ENCODE data around the gene PTX4. TPM values are rescaled to one million over a fixed set of nuclear protein-coding genes. Genes with fewer than 3 reads are reported as not detected.

Gene PTX4
- total and polyA plus RNA-seq, 4 donors: 0.08 to 0.61 TPM; not detected in 2

GRCh38 chr16:1475552-1476114, 13.1 kb downstream of the PTX4 start:
- WGBS: 73% methylated on average over 15 of the region's 15 CpGs

GRCh38 chr16:1474796-1475551, 13.8 kb downstream of the PTX4 start, which contains the start of gene CLCN7:
TSS of gene CLCN7 (minus strand) at chr16:1475028. CDS start at chr16:1474974, 54 bp downstream.
- peak within 1 kb of the TSS; percentile 51 to 94 (median 94) for H3K4me3 ChIP-seq (ENCODE audit: low read depth in 1 of 3, low read length in 3 of 3)
- H3K27ac ChIP-seq (ENCODE audit: low read depth in 1 of 2, low read length in 2 of 2): peak within 1 kb of the TSS; percentile 68 to 72
- no peaks in the 10 kb centered on the region for H3K27me3 ChIP-seq (ENCODE audit: control insufficient read depth in 4 of 4, insufficient read depth in 4 of 4, low read length in 3 of 4)
- peak; percentile 90 for DNase-seq (ENCODE audit: low spot score)
- WGBS: 2% methylated on average over 99 of the region's 99 CpGs
- H3K9me3 ChIP-seq (ENCODE audit: control insufficient read depth in 4 of 4, low read length in 3 of 4): peaks cover 0 to 1% (median 0%) of the 10 kb centered on the region in 4 donors
- H3K4me1 ChIP-seq (ENCODE audit: control insufficient read depth in 4 of 4, insufficient read depth in 4 of 4, low read length in 3 of 4): peaks cover 13 to 35% (median 24%) of the 10 kb centered on the region in 4 donors
- H3K36me3 ChIP-seq (ENCODE audit: control insufficient read depth in 4 of 4, insufficient read depth in 3 of 4, low read depth in 1 of 4, low read length in 3 of 4): no peaks in the 10 kb centered on the region
- peak within 1 kb of the TSS; percentile 66 to 72 for H3K9ac ChIP-seq (ENCODE audit: low read depth in 1 of 2, low read length in 2 of 2)
- TF ChIP-seq TAF1 (conservative IDR thresholded peaks at IDR 0.05): no peak
- TF ChIP-seq YY1 (IDR thresholded peaks at IDR 0.05): no peak
- no peak for TF ChIP-seq RAD21 (IDR thresholded peaks at IDR 0.05)
- peak in 1 of 2 donors; percentile 65 for TF ChIP-seq GABPA (IDR thresholded peaks at IDR 0.05 in 1 of 2, conservative IDR thresholded peaks at IDR 0.05 in 1 of 2)
- TF ChIP-seq FOXA1 (IDR thresholded peaks at IDR 0.05): no peak
- no peak for TF ChIP-seq CTCF (IDR thresholded peaks at IDR 0.05; ENCODE audit: low read depth, low read length, missing input control)
- no peak for TF ChIP-seq HNF4G (IDR thresholded peaks at IDR 0.05)
- TF ChIP-seq NR2F2 (IDR thresholded peaks at IDR 0.05): no peak

More at GRCh38 chr16:1475552-1476114, 13.1 kb downstream of the PTX4 start:
- TF ChIP-seq HNF4G (IDR thresholded peaks at IDR 0.05): no peak
- no peak for TF ChIP-seq GABPA (IDR thresholded peaks at IDR 0.05 in 1 of 2, conservative IDR thresholded peaks at IDR 0.05 in 1 of 2)
- TF ChIP-seq JUND (IDR thresholded peaks at IDR 0.05): no peak
- no peak for TF ChIP-seq FOXA2 (IDR thresholded peaks at IDR 0.05)
- no peak for TF ChIP-seq ZBTB33 (IDR thresholded peaks at IDR 0.05)
- no peak for TF ChIP-seq TAF1 (conservative IDR thresholded peaks at IDR 0.05)
- TF ChIP-seq RAD21 (IDR thresholded peaks at IDR 0.05): no peak
- TF ChIP-seq FOXA1 (IDR thresholded peaks at IDR 0.05): no peak
- TF ChIP-seq CTCF (IDR thresholded peaks at IDR 0.05; ENCODE audit: low read depth, low read length, missing input control): no peak
- no peak for TF ChIP-seq SP1 (IDR thresholded peaks at IDR 0.05)
- no peaks in the 10 kb centered on the region for H3K36me3 ChIP-seq (ENCODE audit: control insufficient read depth in 4 of 4, insufficient read depth in 3 of 4, low read depth in 1 of 4, low read length in 3 of 4)
- no peak for DNase-seq (ENCODE audit: low spot score)
- peak overlapping the region; percentile 68 to 72 for H3K27ac ChIP-seq (ENCODE audit: low read depth in 1 of 2, low read length in 2 of 2)
- peak overlapping the region; percentile 51 to 94 (median 94) for H3K4me3 ChIP-seq (ENCODE audit: low read depth in 1 of 3, low read length in 3 of 3)
- no peaks in the 10 kb centered on the region for H3K27me3 ChIP-seq (ENCODE audit: control insufficient read depth in 4 of 4, insufficient read depth in 4 of 4, low read length in 3 of 4)
- peak overlapping the region; percentile 64 to 72 for H3K9ac ChIP-seq (ENCODE audit: low read depth in 1 of 2, low read length in 2 of 2)
- H3K9me3 ChIP-seq (ENCODE audit: control insufficient read depth in 4 of 4, low read length in 3 of 4): peaks cover 0 to 1% (median 0%) of the 10 kb centered on the region in 4 donors
- peaks cover 13 to 33% (median 22%) of the 10 kb centered on the region in 4 donors for H3K4me1 ChIP-seq (ENCODE audit: control insufficient read depth in 4 of 4, insufficient read depth in 4 of 4, low read length in 3 of 4)

Data from liver (tissue), 9 donors.